Measurements from ENCODE around the gene SLC26A8.
"Not testable (repeated sequence)": the region's sequence is repeated elsewhere in the genome, so short reads cannot be mapped to it uniquely, and the experiment has no call there.

The SLC26A8 gene

GRCh38 chr6:35945650-35946025 is 78.8 kb downstream of the SLC26A8 start:
- H3K4me3 ChIP-seq (ENCODE audit: low read depth, low read length) = no peak overlapping the region
- no peak for TF ChIP-seq CTCF (IDR thresholded peaks at IDR 0.05; ENCODE audit: low read depth, low read length)

- no peak overlapping the region for H3K4me3 ChIP-seq (ENCODE audit: low read depth, low read length)
- no peak for TF ChIP-seq CTCF (IDR thresholded peaks at IDR 0.05; ENCODE audit: low read depth, low read length)
These were observed 81.1 kb downstream of the SLC26A8 start for GRCh38 chr6:35943390-35943789.

GRCh38 chr6:35942355-35942754 is 82.1 kb downstream of the SLC26A8 start:
- no peak for TF ChIP-seq CTCF (IDR thresholded peaks at IDR 0.05; ENCODE audit: low read depth, low read length)
- H3K4me3 ChIP-seq (ENCODE audit: low read depth, low read length) = no peak overlapping the region

GRCh38 chr6:35941170-35941569 is 83.3 kb downstream of the SLC26A8 start:
- not testable (repeated sequence) for H3K4me3 ChIP-seq (ENCODE audit: low read depth, low read length)

GRCh38 chr6:35940014-35940413 is 84.4 kb downstream of the SLC26A8 start:
- H3K4me3 ChIP-seq (ENCODE audit: low read depth, low read length) = not testable (repeated sequence)

- not testable (repeated sequence) for H3K4me3 ChIP-seq (ENCODE audit: low read depth, low read length)
These were observed 85.2 kb downstream of the SLC26A8 start for GRCh38 chr6:35939259-35939658.

GRCh38 chr6:35936681-35937359 is 87.6 kb downstream of the SLC26A8 start:
- no peak for TF ChIP-seq CTCF (IDR thresholded peaks at IDR 0.05; ENCODE audit: low read depth, low read length)
- H3K4me3 ChIP-seq (ENCODE audit: low read depth, low read length) = no peak overlapping the region

- no peak overlapping the region for H3K4me3 ChIP-seq (ENCODE audit: low read depth, low read length)
- TF ChIP-seq CTCF (IDR thresholded peaks at IDR 0.05; ENCODE audit: low read depth, low read length) = no peak
These were observed 89.0 kb downstream of the SLC26A8 start for GRCh38 chr6:35935469-35935868.

- H3K4me3 ChIP-seq (ENCODE audit: low read depth, low read length) = no peak overlapping the region
- TF ChIP-seq CTCF (IDR thresholded peaks at IDR 0.05; ENCODE audit: low read depth, low read length) = no peak
These were observed 90.6 kb downstream of the SLC26A8 start for GRCh38 chr6:35933844-35934243.

- not testable (repeated sequence) for H3K4me3 ChIP-seq (ENCODE audit: low read depth, low read length)
These were observed 92.6 kb downstream of the SLC26A8 start for GRCh38 chr6:35931873-35932272.

Measured in WI38 (cell line).